HEK293 (cell line): ENCODE data around the gene SPATA25.

Source experiments
- CTCF ChIP-seq: fragments of 450-650 bp; formaldehyde crosslinking; IDR thresholded peaks from 2 replicates; pipeline ENCODE4 v1.5.1; 2016; ENCODE audit warnings: missing biosample characterization, missing genetic modification characterization
- GFI1B ChIP-seq: fragments of 450-650 bp; formaldehyde crosslinking; IDR thresholded peaks from 2 replicates; pipeline ENCODE4 v1.5.1; 2016; ENCODE audit warnings: missing biosample characterization, missing genetic modification characterization
- MEIS1 ChIP-seq: sonication (generic); formaldehyde crosslinking; IDR thresholded peaks from 2 replicates; pipeline ENCODE4 v1.8.1; 2022; ENCODE audit warnings: missing genetic modification reagents, mild to moderate bottlenecking, borderline replicate concordance
- PATZ1 ChIP-seq: fragments of 450-650 bp; formaldehyde crosslinking; IDR thresholded peaks from 2 replicates; pipeline ENCODE4 v1.5.1; 2016; ENCODE audit warnings: missing biosample characterization, missing genetic modification characterization
- ZNF112 ChIP-seq: fragments of 450-650 bp; formaldehyde crosslinking; IDR thresholded peaks from 2 replicates; pipeline ENCODE4 v1.5.0; 2017; ENCODE audit warnings: missing biosample characterization, missing genetic modification characterization
- ZNF423 ChIP-seq: fragments of 450-650 bp; formaldehyde crosslinking; IDR thresholded peaks from 2 replicates; pipeline ENCODE4 v1.5.1; 2016; ENCODE audit warnings: missing biosample characterization, missing genetic modification characterization
- ZNF501 ChIP-seq: fragments of 450-650 bp; formaldehyde crosslinking; IDR thresholded peaks from 2 replicates; pipeline ENCODE4 v1.5.1; 2016; ENCODE audit warnings: missing biosample characterization, missing genetic modification characterization
- ZNF776 ChIP-seq: fragments of 450-650 bp; formaldehyde crosslinking; IDR thresholded peaks from 2 replicates; pipeline ENCODE4 v1.5.0; 2017; ENCODE audit warnings: missing biosample characterization, missing genetic modification characterization, borderline replicate concordance

GRCh38 chr20:45883100-45883469 is 4.3 kb downstream of the SPATA25 start:
- TF ChIP-seq CTCF (tag by site-specific recombination) (no peak), GFI1B (tag by site-specific recombination) (no peak), ZNF501 (no peak), ZNF776 (tag by site-specific recombination) (no peak), ZNF112 (tag by site-specific recombination) (no peak), PATZ1 (tag by site-specific recombination) (no peak), ZNF423 (tag by site-specific recombination) (no peak), MEIS1 (CRISPR knock-in tag) (no peak)
